Activated CD8-positive, alpha-beta memory T cell treated with anti-CD3 and anti-CD28 coated beads for 48 hours (primary cell): ENCODE data around the gene ATRNL1.
"Not testable (repeated sequence)": the region's sequence is repeated elsewhere in the genome, so short reads cannot be mapped to it uniquely, and the experiment has no call there.

ENCODE experiments used
- DNase-seq, 3 experiments: peaks; one replicate each; pipeline ENCODE4 v3.0.0-alpha.2; 2020; ENCODE audit warnings: low read depth in 2 of 3, low spot score in 2 of 3

Gene ATRNL1

GRCh38 chr10:115214829-115215228 is 121.7 kb downstream of the ATRNL1 start:
- no peak for DNase-seq

- no peak for DNase-seq
Observed at GRCh38 chr10:115219203-115219602, 126.0 kb downstream of the ATRNL1 start.

GRCh38 chr10:115222039-115222438 is 128.9 kb downstream of the ATRNL1 start:
- DNase-seq, result no peak

GRCh38 chr10:115239761-115240160 is 146.6 kb downstream of the ATRNL1 start:
- no peak for DNase-seq

- no peak for DNase-seq
Observed at GRCh38 chr10:115250784-115251183, 157.6 kb downstream of the ATRNL1 start.

- DNase-seq, result not testable (repeated sequence)
Observed at GRCh38 chr10:115253765-115254164, 160.6 kb downstream of the ATRNL1 start.

GRCh38 chr10:115272482-115272881 is 179.3 kb downstream of the ATRNL1 start:
- no peak for DNase-seq

- DNase-seq, result no peak
Observed at GRCh38 chr10:115278294-115278693, 185.1 kb downstream of the ATRNL1 start.

- DNase-seq, result no peak
Observed at GRCh38 chr10:115295213-115295805, 202.1 kb downstream of the ATRNL1 start.

- no peak for DNase-seq
Observed at GRCh38 chr10:115300080-115300479, 206.9 kb downstream of the ATRNL1 start.

GRCh38 chr10:115319669-115320068 is 226.5 kb downstream of the ATRNL1 start:
- DNase-seq, result not testable (repeated sequence)

- no peak for DNase-seq
Observed at GRCh38 chr10:115321360-115321759, 228.2 kb downstream of the ATRNL1 start.

GRCh38 chr10:115328331-115328730 is 235.2 kb downstream of the ATRNL1 start:
- DNase-seq, result no peak

GRCh38 chr10:115335366-115335765 is 242.2 kb downstream of the ATRNL1 start:
- no peak for DNase-seq

- no peak for DNase-seq
Observed at GRCh38 chr10:115355162-115355760, 262.1 kb downstream of the ATRNL1 start.

GRCh38 chr10:115367920-115368319 is 274.8 kb downstream of the ATRNL1 start:
- not testable (repeated sequence) for DNase-seq

- no peak for DNase-seq
Observed at GRCh38 chr10:115379064-115379463, 285.9 kb downstream of the ATRNL1 start.

- no peak for DNase-seq
Observed at GRCh38 chr10:115384665-115385064, 291.5 kb downstream of the ATRNL1 start.

- no peak for DNase-seq
Observed at GRCh38 chr10:115390607-115391006, 297.4 kb downstream of the ATRNL1 start.

GRCh38 chr10:115398026-115398425 is 304.9 kb downstream of the ATRNL1 start:
- no peak for DNase-seq

- DNase-seq, result no peak
Observed at GRCh38 chr10:115402699-115403098, 309.5 kb downstream of the ATRNL1 start.

GRCh38 chr10:115405838-115406237 is 312.7 kb downstream of the ATRNL1 start:
- DNase-seq, result not testable (repeated sequence)

- DNase-seq, result no peak
Observed at GRCh38 chr10:115409347-115409746, 316.2 kb downstream of the ATRNL1 start.
